Transverse colon (tissue), 3 donors: ENCODE results near the gene SPDYE3.
"Not testable (repeated sequence)": the region's sequence is repeated elsewhere in the genome, so short reads cannot be mapped to it uniquely, and the experiment has no call there.

Experiments used
- POLR2A ChIP-seq: fragments of 450-650 bp; IDR thresholded peaks from one replicate; pipeline ENCODE4 v1.6.1; 2016; ENCODE audit warnings: antibody characterized with exemption, mild to moderate bottlenecking, moderate library complexity
- POLR2AphosphoS5 ChIP-seq, 3 donors: sonication (generic); formaldehyde crosslinking; IDR thresholded peaks; one replicate each; pipeline ENCODE4 v1.6.1; 2016; ENCODE audit warnings: antibody characterized with exemption in 3 of 3

GRCh38 chr7:100352230-100352781, 44.8 kb downstream of the SPDYE3 start:
- not testable (repeated sequence) for TF ChIP-seq POLR2AphosphoS5 (IDR thresholded peaks at IDR 0.05); POLR2A
